Measurements from ENCODE around the gene ADAMTSL2. TPM values are rescaled to one million over a fixed set of nuclear protein-coding genes. Genes with fewer than 3 reads are reported as not detected.
A peak's percentile ranks its signal among the peaks of the same experiment; 100 is the strongest.

ADAMTSL2 gene
- not detected for total RNA-seq

- no peak within 1 kb of the TSS for H3K27ac Mint-ChIP-seq
Observed at GRCh38 chr9:133534346-133535291, at the start of gene ADAMTSL2. Gene ADAMTSL2, plus strand, starts transcription at chr9:133534704. Its CDS starts 2,009 bp downstream, at chr9:133536713.

GRCh38 chr9:133485531-133486260 is 48.8 kb upstream of the ADAMTSL2 start:
- Mint-ChIP-seq H3K9me3 (no peaks in the 10 kb centered on the region), H3K36me3 (ENCODE audit: low read depth) (no peaks in the 10 kb centered on the region), H3K27me3 (peaks cover 10% of the 10 kb centered on the region), H3K27ac (no peak overlapping the region), H3K4me3 (no peak overlapping the region), H3K4me1 (peaks cover 16% of the 10 kb centered on the region)
- CTCF ChIA-PET = interaction anchor here (0.8 to 1.6 kb wide), 6 partner anchors 15 to 379 kb away, joined by 3 to 5 read pairs (median 4); no protein-coding TSS in a partner anchor
- POLR2A ChIA-PET = no interaction called here
- DNase-seq = no peak

More at GRCh38 chr9:133534346-133535291, at the start of gene ADAMTSL2:
- Mint-ChIP-seq H3K9me3 (no peaks in the 10 kb centered on the region), H3K4me1 (peaks cover 8% of the 10 kb centered on the region), H3K4me3 (no peak within 1 kb of the TSS), H3K27me3 (peaks cover 16% of the 10 kb centered on the region), H3K36me3 (ENCODE audit: low read depth) (no peaks in the 10 kb centered on the region)
- DNase-seq = no peak
- POLR2A ChIA-PET = no interaction called here
- CTCF ChIA-PET = interaction anchor here (0.6 kb wide), 1 partner anchor 374 kb away, joined by 4 read pairs; no protein-coding TSS in a partner anchor

- ChIA-PET CTCF (interaction anchor here (0.6 to 1.6 kb wide), 6 partner anchors 8 to 301 kb away, joined by 3 to 7 read pairs (median 4); partner anchors contain the start of genes MED22 and RPL7A), POLR2A (no interaction called here)
- Mint-ChIP-seq H3K4me3 (no peak overlapping the region), H3K9me3 (no peaks in the 10 kb centered on the region), H3K36me3 (ENCODE audit: low read depth) (no peaks in the 10 kb centered on the region), H3K4me1 (peaks cover 16% of the 10 kb centered on the region), H3K27me3 (peaks cover 6% of the 10 kb centered on the region), H3K27ac (peak overlapping the region; percentile 79)
- DNase-seq = no peak
Observed at GRCh38 chr9:133487331-133487725, 47.2 kb upstream of the ADAMTSL2 start.

- POLR2A ChIA-PET = no interaction called here
- DNase-seq = no peak
- no peaks in the 10 kb centered on the region for H3K36me3 Mint-ChIP-seq (ENCODE audit: low read depth)
Observed at GRCh38 chr9:133488686-133489252, 45.7 kb upstream of the ADAMTSL2 start.

GRCh38 chr9:133489253-133490190 is 45.0 kb upstream of the ADAMTSL2 start:
- Mint-ChIP-seq H3K36me3 (ENCODE audit: low read depth) (no peaks in the 10 kb centered on the region), H3K27ac (peak overlapping the region; percentile 74), H3K27me3 (no peaks in the 10 kb centered on the region), H3K4me1 (peaks cover 16% of the 10 kb centered on the region), H3K9me3 (no peaks in the 10 kb centered on the region), H3K4me3 (no peak overlapping the region)
- DNase-seq = no peak
- POLR2A ChIA-PET = no interaction called here
- CTCF ChIA-PET = interaction anchor here (0.6 to 1.2 kb wide), 2 partner anchors 251 to 400 kb away, joined by 3 to 4 read pairs; no protein-coding TSS in a partner anchor

More at GRCh38 chr9:133488686-133489252, 45.7 kb upstream of the ADAMTSL2 start:
- Mint-ChIP-seq H3K9me3 (no peaks in the 10 kb centered on the region), H3K4me1 (peaks cover 16% of the 10 kb centered on the region), H3K4me3 (no peak overlapping the region), H3K27me3 (peaks cover 1% of the 10 kb centered on the region), H3K27ac (peak overlapping the region; percentile 79)
- CTCF ChIA-PET = interaction anchor here (1.2 kb wide), 1 partner anchor 250 kb away, joined by 3 read pairs; no protein-coding TSS in a partner anchor

- H3K4me1 Mint-ChIP-seq = peaks cover 16% of the 10 kb centered on the region
- no peak for DNase-seq
- CTCF ChIA-PET = interaction anchor here (0.6 kb wide), 1 partner anchor 400 kb away, joined by 4 read pairs; no protein-coding TSS in a partner anchor
- H3K36me3 Mint-ChIP-seq (ENCODE audit: low read depth) = no peaks in the 10 kb centered on the region
- POLR2A ChIA-PET = no interaction called here
- H3K9me3 Mint-ChIP-seq = no peaks in the 10 kb centered on the region
- H3K27me3 Mint-ChIP-seq = no peaks in the 10 kb centered on the region
- H3K4me3 Mint-ChIP-seq = no peak overlapping the region
- no peak overlapping the region for H3K27ac Mint-ChIP-seq
Observed at GRCh38 chr9:133490201-133490681, 44.3 kb upstream of the ADAMTSL2 start.

GRCh38 chr9:133490865-133491655 is 43.4 kb upstream of the ADAMTSL2 start:
- no peaks in the 10 kb centered on the region for H3K27me3 Mint-ChIP-seq
- POLR2A ChIA-PET = no interaction called here
- no peaks in the 10 kb centered on the region for H3K9me3 Mint-ChIP-seq
- no peak overlapping the region for H3K4me3 Mint-ChIP-seq
- H3K4me1 Mint-ChIP-seq = peaks cover 14% of the 10 kb centered on the region
- no peak for DNase-seq
- no peak overlapping the region for H3K27ac Mint-ChIP-seq
- CTCF ChIA-PET = no interaction called here
- no peaks in the 10 kb centered on the region for H3K36me3 Mint-ChIP-seq (ENCODE audit: low read depth)

- no peaks in the 10 kb centered on the region for H3K27me3 Mint-ChIP-seq
- no peaks in the 10 kb centered on the region for H3K36me3 Mint-ChIP-seq (ENCODE audit: low read depth)
- no peaks in the 10 kb centered on the region for H3K9me3 Mint-ChIP-seq
- H3K27ac Mint-ChIP-seq = no peak overlapping the region
- ChIA-PET CTCF (no interaction called here), POLR2A (no interaction called here)
- no peak for DNase-seq
- H3K4me3 Mint-ChIP-seq = no peak overlapping the region
- peaks cover 9% of the 10 kb centered on the region for H3K4me1 Mint-ChIP-seq
Observed at GRCh38 chr9:133491656-133491925, 42.9 kb upstream of the ADAMTSL2 start.

GRCh38 chr9:133492061-133493021 is 42.2 kb upstream of the ADAMTSL2 start:
- peaks cover 8% of the 10 kb centered on the region for H3K4me1 Mint-ChIP-seq
- ChIA-PET CTCF (no interaction called here), POLR2A (no interaction called here)
- H3K27me3 Mint-ChIP-seq = no peaks in the 10 kb centered on the region
- DNase-seq = no peak
- no peaks in the 10 kb centered on the region for H3K9me3 Mint-ChIP-seq
- no peaks in the 10 kb centered on the region for H3K36me3 Mint-ChIP-seq (ENCODE audit: low read depth)
- H3K27ac Mint-ChIP-seq = no peak overlapping the region
- H3K4me3 Mint-ChIP-seq = no peak overlapping the region

- Mint-ChIP-seq H3K4me1 (peaks cover 3% of the 10 kb centered on the region), H3K27me3 (no peaks in the 10 kb centered on the region), H3K4me3 (no peak overlapping the region), H3K27ac (no peak overlapping the region), H3K36me3 (ENCODE audit: low read depth) (no peaks in the 10 kb centered on the region), H3K9me3 (no peaks in the 10 kb centered on the region)
- ChIA-PET POLR2A (interaction anchor here (0.6 kb wide), 1 partner anchor 109 kb away, joined by 4 read pairs; no protein-coding TSS in a partner anchor), CTCF (interaction anchor here (1.1 kb wide), 1 partner anchor 9 kb away, joined by 6 read pairs; no protein-coding TSS in a partner anchor)
- DNase-seq = no peak
Observed at GRCh38 chr9:133493428-133493827, 41.1 kb upstream of the ADAMTSL2 start.
